Mesendoderm (in vitro differentiated cells): ENCODE measurements around the gene FIBIN.
"Not testable (repeated sequence)": the region's sequence is repeated elsewhere in the genome, so short reads cannot be mapped to it uniquely, and the experiment has no call there.

Experiments used
- DNase-seq: peaks from one replicate; pipeline ENCODE4 v3.0.0; 2013
- H2AK5ac ChIP-seq: 2 replicates; pipeline ENCODE4 v1.6.1; 2013; ENCODE audit warnings: low read length, inconsistent platforms
- H2BK120ac ChIP-seq: 2 replicates; pipeline ENCODE4 v1.6.1; 2013; ENCODE audit warnings: low read depth, mild to moderate bottlenecking, low read length, moderate library complexity, mixed read lengths
- H2BK15ac ChIP-seq: replicated peaks from 2 replicates; pipeline ENCODE4 v1.6.1; 2013; ENCODE audit warnings: low read depth, mild to moderate bottlenecking, moderate library complexity
- H2BK5ac ChIP-seq: 2 replicates; pipeline ENCODE4 v1.6.1; 2013; ENCODE audit warnings: low read length, inconsistent platforms
- H3K18ac ChIP-seq: 2 replicates; pipeline ENCODE4 v1.6.1; 2013; ENCODE audit warnings: mild to moderate bottlenecking, low read length, mixed read lengths
- H3K23ac ChIP-seq: one replicate; pipeline ENCODE4 v1.6.1; 2013; ENCODE audit warnings: low read length
- H3K27ac ChIP-seq: 2 replicates; pipeline ENCODE4 v1.5.1; 2013; ENCODE audit warnings: low read depth, mild to moderate bottlenecking, inconsistent platforms, low read length, moderate library complexity
- H3K27me3 ChIP-seq: 2 replicates; pipeline ENCODE4 v1.6.1; 2013; ENCODE audit warnings: low read length, control low read depth, mild to moderate bottlenecking, inconsistent platforms; ENCODE audit not compliant: insufficient read depth, poor library complexity
- H3K36me3 ChIP-seq: 2 replicates; pipeline ENCODE4 v1.6.1; 2013; ENCODE audit warnings: low read length, inconsistent platforms; ENCODE audit not compliant: control insufficient read depth, insufficient read depth
- H3K4ac ChIP-seq: one replicate; pipeline ENCODE4 v1.6.1; 2013; ENCODE audit warnings: low read depth, mild to moderate bottlenecking, low read length, moderate library complexity
- H3K4me1 ChIP-seq: 2 replicates; pipeline ENCODE4 v1.6.1; 2013; ENCODE audit warnings: low read depth, low read length, inconsistent platforms; ENCODE audit not compliant: control insufficient read depth
- H3K4me2 ChIP-seq: 2 replicates; pipeline ENCODE4 v1.6.1; 2013; ENCODE audit warnings: low read length
- H3K4me3 ChIP-seq: 2 replicates; pipeline ENCODE4 v1.5.1; 2013; ENCODE audit warnings: mild to moderate bottlenecking, low read length
- H3K56ac ChIP-seq: one replicate; pipeline ENCODE4 v1.6.1; 2013; ENCODE audit warnings: low read length
- H3K79me1 ChIP-seq: 2 replicates; pipeline ENCODE4 v1.6.1; 2013; ENCODE audit warnings: low read length, inconsistent platforms
- H3K79me2 ChIP-seq: 2 replicates; pipeline ENCODE4 v1.6.1; 2013; ENCODE audit warnings: mild to moderate bottlenecking, low read length; ENCODE audit not compliant: control insufficient read depth, insufficient read depth
- H3K9ac ChIP-seq: 2 replicates; pipeline ENCODE4 v1.6.1; 2013; ENCODE audit warnings: low read length, inconsistent platforms
- H4K5ac ChIP-seq: one replicate; pipeline ENCODE4 v1.6.1; 2013; ENCODE audit warnings: low read length
- H4K8ac ChIP-seq: one replicate; pipeline ENCODE4 v1.6.1; 2013; ENCODE audit warnings: low read depth, mild to moderate bottlenecking, control low read depth, low read length, moderate library complexity
- WGBS: extraction: QIAGEN DNeasy Blood & Tissue Kit; methylation state at CpG from one replicate; pipeline ENCODE4 v1.1.7; 2013; ENCODE audit warnings: low lambda C conversion rate, missing lambda C conversion rate; ENCODE audit not compliant: insufficient coverage; ENCODE audit errors: extremely low coverage; 5-methylcytosine and 5-hydroxymethylcytosine counted together

Gene FIBIN

GRCh38 chr11:26958005-26958701 is 35.8 kb upstream of the FIBIN start:
- H3K79me2 ChIP-seq = no peaks in the 10 kb centered on the region
- H3K4me3 ChIP-seq = no peak overlapping the region
- H3K79me1 ChIP-seq = no peaks in the 10 kb centered on the region
- no peaks in the 10 kb centered on the region for H3K36me3 ChIP-seq
- no peak overlapping the region for H4K8ac ChIP-seq
- H2BK15ac ChIP-seq = no peak overlapping the region
- no peak overlapping the region for H2AK5ac ChIP-seq
- H3K9ac ChIP-seq = no peak overlapping the region
- WGBS = no CpG with 5 or more reads among the region's 2 CpGs
- H3K4ac ChIP-seq = no peak overlapping the region
- H2BK120ac ChIP-seq = no peak overlapping the region
- H3K23ac ChIP-seq = no peak overlapping the region
- H3K4me1 ChIP-seq = no peaks in the 10 kb centered on the region
- no peak overlapping the region for H3K56ac ChIP-seq
- H3K27me3 ChIP-seq = no peaks in the 10 kb centered on the region
- H2BK5ac ChIP-seq = no peak overlapping the region
- no peak for DNase-seq
- no peak overlapping the region for H3K18ac ChIP-seq
- no peak overlapping the region for H3K4me2 ChIP-seq
- no peak overlapping the region for H4K5ac ChIP-seq
- no peak overlapping the region for H3K27ac ChIP-seq

GRCh38 chr11:26958702-26959049 is 35.2 kb upstream of the FIBIN start:
- Histone ChIP-seq H3K79me1 (no peaks in the 10 kb centered on the region), H3K4me2 (no peak overlapping the region), H2BK120ac (no peak overlapping the region), H3K9ac (no peak overlapping the region), H2BK5ac (no peak overlapping the region), H3K36me3 (no peaks in the 10 kb centered on the region), H3K4ac (no peak overlapping the region), H3K79me2 (no peaks in the 10 kb centered on the region), H3K18ac (no peak overlapping the region), H3K4me3 (no peak overlapping the region), H4K8ac (no peak overlapping the region), H3K27ac (no peak overlapping the region), H3K27me3 (no peaks in the 10 kb centered on the region), H2BK15ac (no peak overlapping the region), H2AK5ac (no peak overlapping the region), H4K5ac (no peak overlapping the region), H3K4me1 (no peaks in the 10 kb centered on the region), H3K23ac (no peak overlapping the region), H3K56ac (no peak overlapping the region)
- no peak for DNase-seq
- WGBS = no CpG with 5 or more reads among the region's 1 CpG

GRCh38 chr11:26960281-26960680 is 33.6 kb upstream of the FIBIN start:
- no peak overlapping the region for H3K4me3 ChIP-seq
- H3K79me1 ChIP-seq = no peaks in the 10 kb centered on the region
- no peak for DNase-seq
- H3K18ac ChIP-seq = no peak overlapping the region
- no peak overlapping the region for H3K27ac ChIP-seq
- H3K56ac ChIP-seq = no peak overlapping the region
- no peak overlapping the region for H3K4ac ChIP-seq
- H3K36me3 ChIP-seq = no peaks in the 10 kb centered on the region
- no peaks in the 10 kb centered on the region for H3K4me1 ChIP-seq
- H4K8ac ChIP-seq = no peak overlapping the region
- H2BK120ac ChIP-seq = no peak overlapping the region
- H4K5ac ChIP-seq = no peak overlapping the region
- WGBS = no CpG with 5 or more reads among the region's 2 CpGs
- no peak overlapping the region for H3K23ac ChIP-seq
- no peak overlapping the region for H3K9ac ChIP-seq
- no peak overlapping the region for H3K4me2 ChIP-seq
- H2BK15ac ChIP-seq = no peak overlapping the region
- H2AK5ac ChIP-seq = no peak overlapping the region
- no peaks in the 10 kb centered on the region for H3K27me3 ChIP-seq
- no peaks in the 10 kb centered on the region for H3K79me2 ChIP-seq
- H2BK5ac ChIP-seq = no peak overlapping the region

GRCh38 chr11:26963764-26964163 is 30.1 kb upstream of the FIBIN start:
- no peaks in the 10 kb centered on the region for H3K79me2 ChIP-seq

GRCh38 chr11:26964339-26964738 is 29.6 kb upstream of the FIBIN start:
- Histone ChIP-seq H4K8ac (no peak overlapping the region), H3K27ac (no peak overlapping the region), H4K5ac (no peak overlapping the region), H3K27me3 (no peaks in the 10 kb centered on the region), H3K23ac (no peak overlapping the region), H3K36me3 (no peaks in the 10 kb centered on the region), H3K9ac (no peak overlapping the region), H2BK5ac (no peak overlapping the region), H2BK120ac (no peak overlapping the region), H3K4me2 (no peak overlapping the region), H3K79me2 (no peaks in the 10 kb centered on the region), H3K4me3 (no peak overlapping the region), H3K4me1 (no peaks in the 10 kb centered on the region), H3K18ac (no peak overlapping the region), H2AK5ac (no peak overlapping the region), H3K79me1 (no peaks in the 10 kb centered on the region), H3K4ac (no peak overlapping the region), H3K56ac (no peak overlapping the region), H2BK15ac (no peak overlapping the region)
- DNase-seq = no peak
- WGBS = no CpG with 5 or more reads among the region's 3 CpGs

More at GRCh38 chr11:26963764-26964163, 30.1 kb upstream of the FIBIN start:
- Histone ChIP-seq H3K4me2 (no peak overlapping the region), H3K56ac (no peak overlapping the region), H3K36me3 (no peaks in the 10 kb centered on the region), H3K23ac (no peak overlapping the region), H2BK120ac (no peak overlapping the region), H2AK5ac (no peak overlapping the region), H2BK5ac (no peak overlapping the region), H3K18ac (no peak overlapping the region), H3K9ac (no peak overlapping the region), H4K5ac (no peak overlapping the region), H3K79me1 (no peaks in the 10 kb centered on the region), H2BK15ac (no peak overlapping the region), H4K8ac (no peak overlapping the region), H3K4me3 (no peak overlapping the region), H3K27ac (no peak overlapping the region), H3K4ac (no peak overlapping the region), H3K27me3 (no peaks in the 10 kb centered on the region), H3K4me1 (no peaks in the 10 kb centered on the region)
- no CpG with 5 or more reads among the region's 1 CpG for WGBS
- no peak for DNase-seq

GRCh38 chr11:26964847-26965485 is 28.9 kb upstream of the FIBIN start:
- H3K79me1 ChIP-seq, H3K4me3 ChIP-seq, DNase-seq, H3K27ac ChIP-seq, H2BK120ac ChIP-seq, H3K79me2 ChIP-seq, H2BK15ac ChIP-seq, H3K4me1 ChIP-seq, H3K4me2 ChIP-seq, H4K8ac ChIP-seq, H3K56ac ChIP-seq, H4K5ac ChIP-seq, H3K4ac ChIP-seq, H3K23ac ChIP-seq, H3K36me3 ChIP-seq, H3K9ac ChIP-seq, H2AK5ac ChIP-seq, H2BK5ac ChIP-seq, H3K27me3 ChIP-seq, H3K18ac ChIP-seq: not testable (repeated sequence)
- WGBS = no CpG with 5 or more reads among the region's 32 CpGs
